Retina (tissue), 1 donor: ENCODE results near the gene LTBP1.

Experiments used
- DNase-seq: peaks from one replicate; pipeline ENCODE4 v3.0.0-alpha.2; 2016

Gene LTBP1

DNA sequence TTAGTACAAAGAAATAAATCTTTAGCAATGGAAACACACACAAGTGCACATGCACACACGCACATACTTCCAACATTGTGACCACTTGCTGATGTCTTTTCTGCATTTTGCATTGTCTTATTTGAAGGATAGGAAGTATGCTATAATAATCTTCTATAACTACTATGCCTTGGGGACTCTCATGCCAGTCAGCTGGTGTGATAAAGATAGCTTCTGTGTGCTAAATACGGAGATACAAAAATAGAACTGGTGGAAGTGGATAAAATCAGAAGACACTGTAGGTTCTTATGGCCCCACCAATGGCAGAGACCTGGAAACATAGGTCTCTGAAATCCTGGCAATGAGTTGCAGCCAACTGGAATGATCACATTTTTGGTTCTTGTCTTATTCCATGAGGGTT is 498.2 kb downstream of the LTBP1 start:
- no peak for DNase-seq

- DNase-seq, result no peak
Observed at GRCh38 chr2:33448220-33448899, 501.6 kb downstream of the LTBP1 start.
